Tibial nerve (tissue), 4 donors: ENCODE measurements around the gene ASXL1. TPM values are rescaled to one million over a fixed set of nuclear protein-coding genes. Genes with fewer than 3 reads are reported as not detected.

ENCODE experiments used
- DNase-seq, 2 donors: peaks; one replicate each; pipeline ENCODE4 v3.0.0-alpha.2; 2019; ENCODE audit warnings: low spot score in 2 of 2
- H3K27ac ChIP-seq, 4 donors: fragments of 200-600 bp; sonication (generic) in 3 of 4; one replicate each; pipeline ENCODE4 v1.5.1; 2017 to 2019; ENCODE audit warnings: mild to moderate bottlenecking in 1 of 4
- H3K27me3 ChIP-seq, 2 donors: fragments of 200-600 bp; sonication (generic) in 1 of 2; one replicate each; pipeline versions ENCODE4 v1.5.1 to v1.6.0; 2017 to 2019
- H3K36me3 ChIP-seq, 3 donors: fragments of 200-600 bp; sonication (generic); one replicate each; pipeline ENCODE4 v1.5.1; 2018 to 2019
- H3K4me1 ChIP-seq, 4 donors: fragments of 200-600 bp; sonication (generic) in 3 of 4; one replicate each; pipeline ENCODE4 v1.5.1; 2017 to 2019
- H3K4me3 ChIP-seq, 4 donors: fragments of 200-600 bp; sonication (generic) in 3 of 4; one replicate each; pipeline ENCODE4 v1.5.1; 2017 to 2019; ENCODE audit warnings: mild to moderate bottlenecking in 1 of 4, moderate library complexity in 1 of 4
- H3K9me3 ChIP-seq, 4 donors: fragments of 200-600 bp; sonication (generic) in 3 of 4; one replicate each; pipeline ENCODE4 v1.5.1; 2017 to 2019
- EP300 ChIP-seq, 2 donors: sonication (generic); formaldehyde crosslinking; IDR thresholded peaks; one replicate each; pipeline ENCODE4 v1.6.1; 2017; ENCODE audit warnings: antibody characterized with exemption in 2 of 2, mild to moderate bottlenecking in 1 of 2
- POLR2A ChIP-seq, 2 donors: fragments of 450-650 bp; IDR thresholded peaks; one replicate each; pipeline ENCODE4 v1.6.1; 2017; ENCODE audit warnings: antibody characterized with exemption in 2 of 2, mild to moderate bottlenecking in 2 of 2, moderate library complexity in 2 of 2
- WGBS, 2 donors: methylation state at CpG; one replicate each; pipeline ENCODE4 v1.1.5; 2018; 5-methylcytosine and 5-hydroxymethylcytosine counted together
- total RNA-seq, 4 donors: library from RNA; depleted of rRNA; stranded (reverse); fragments of >200 nt; gene quantifications; one replicate each; pipeline ENCODE4 v1.1.0, GENCODE V29; 2016
- TF ChIP-seq, protein P1 (sequence below), 5 experiments: fragments of 200-600 bp in 3 of 5; fragments of 450-650 bp in 2 of 5; sonication (generic) in 3 of 5; IDR thresholded peaks; one replicate each; pipeline ENCODE4 v1.5.1; 2016 to 2019; ENCODE audit warnings: antibody characterized with exemption in 5 of 5, mild to moderate bottlenecking in 3 of 5, moderate library complexity in 2 of 5

The ASXL1 gene
- total RNA-seq, 4 donors from 2014 or later, result 108 to 194 (median 138) TPM

DNA sequence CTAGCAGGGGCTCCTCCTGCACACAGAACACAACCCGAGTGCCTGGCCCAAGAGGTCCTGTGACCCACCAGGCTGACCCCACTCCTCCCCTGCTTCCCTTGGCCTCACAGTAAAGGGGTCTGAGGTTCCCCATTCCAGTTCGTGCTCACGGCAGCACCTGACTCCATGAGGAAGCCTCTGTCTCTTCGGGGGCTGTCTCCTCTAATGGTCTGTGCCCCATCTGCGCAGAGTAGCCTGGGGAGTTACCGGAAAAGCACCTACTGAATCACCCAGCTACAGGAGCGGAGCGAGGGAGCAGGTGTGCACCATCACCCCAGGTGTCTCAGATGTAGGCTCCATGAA is 93.2 kb downstream of the ASXL1 start:
- no peaks in the 10 kb centered on the region for H3K9me3 ChIP-seq
- no peak for TF ChIP-seq EP300 (IDR thresholded peaks at IDR 0.05)
- no peak for TF ChIP-seq POLR2A (IDR thresholded peaks at IDR 0.05)
- TF ChIP-seq, protein P1, sequence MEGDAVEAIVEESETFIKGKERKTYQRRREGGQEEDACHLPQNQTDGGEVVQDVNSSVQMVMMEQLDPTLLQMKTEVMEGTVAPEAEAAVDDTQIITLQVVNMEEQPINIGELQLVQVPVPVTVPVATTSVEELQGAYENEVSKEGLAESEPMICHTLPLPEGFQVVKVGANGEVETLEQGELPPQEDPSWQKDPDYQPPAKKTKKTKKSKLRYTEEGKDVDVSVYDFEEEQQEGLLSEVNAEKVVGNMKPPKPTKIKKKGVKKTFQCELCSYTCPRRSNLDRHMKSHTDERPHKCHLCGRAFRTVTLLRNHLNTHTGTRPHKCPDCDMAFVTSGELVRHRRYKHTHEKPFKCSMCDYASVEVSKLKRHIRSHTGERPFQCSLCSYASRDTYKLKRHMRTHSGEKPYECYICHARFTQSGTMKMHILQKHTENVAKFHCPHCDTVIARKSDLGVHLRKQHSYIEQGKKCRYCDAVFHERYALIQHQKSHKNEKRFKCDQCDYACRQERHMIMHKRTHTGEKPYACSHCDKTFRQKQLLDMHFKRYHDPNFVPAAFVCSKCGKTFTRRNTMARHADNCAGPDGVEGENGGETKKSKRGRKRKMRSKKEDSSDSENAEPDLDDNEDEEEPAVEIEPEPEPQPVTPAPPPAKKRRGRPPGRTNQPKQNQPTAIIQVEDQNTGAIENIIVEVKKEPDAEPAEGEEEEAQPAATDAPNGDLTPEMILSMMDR (IDR thresholded peaks at IDR 0.05), result no peak
- H3K4me1 ChIP-seq, result peaks cover 0 to 62% (median 14%) of the 10 kb centered on the region in 4 donors
- DNase-seq, result no peak
- peak overlapping the region in 2 of 4 donors; percentile 44 to 57 for H3K27ac ChIP-seq
- H3K4me3 ChIP-seq, result no peak overlapping the region
- H3K36me3 ChIP-seq, result peaks cover 0 to 94% (median 16%) of the 10 kb centered on the region in 3 donors
- WGBS, 2 donors, result 71 to 86% methylated on average over 8 of the region's 8 CpGs
- no peaks in the 10 kb centered on the region for H3K27me3 ChIP-seq

GRCh38 chr20:32451682-32452461 is 93.7 kb downstream of the ASXL1 start:
- Histone ChIP-seq H3K36me3 (peaks cover 0 to 92% (median 10%) of the 10 kb centered on the region in 3 donors), H3K27me3 (no peaks in the 10 kb centered on the region), H3K4me3 (no peak overlapping the region), H3K4me1 (peaks cover 0 to 62% (median 20%) of the 10 kb centered on the region in 4 donors), H3K27ac (peak overlapping the region in 2 of 4 donors; percentile 57 to 60), H3K9me3 (no peaks in the 10 kb centered on the region)
- TF ChIP-seq, protein P1 (IDR thresholded peaks at IDR 0.05), result no peak
- TF ChIP-seq POLR2A (IDR thresholded peaks at IDR 0.05), result no peak
- no peak for TF ChIP-seq EP300 (IDR thresholded peaks at IDR 0.05)
- 64 to 65% methylated on average over 26 to 27 of the region's 27 CpGs for WGBS, 2 donors
- no peak for DNase-seq

DNA sequence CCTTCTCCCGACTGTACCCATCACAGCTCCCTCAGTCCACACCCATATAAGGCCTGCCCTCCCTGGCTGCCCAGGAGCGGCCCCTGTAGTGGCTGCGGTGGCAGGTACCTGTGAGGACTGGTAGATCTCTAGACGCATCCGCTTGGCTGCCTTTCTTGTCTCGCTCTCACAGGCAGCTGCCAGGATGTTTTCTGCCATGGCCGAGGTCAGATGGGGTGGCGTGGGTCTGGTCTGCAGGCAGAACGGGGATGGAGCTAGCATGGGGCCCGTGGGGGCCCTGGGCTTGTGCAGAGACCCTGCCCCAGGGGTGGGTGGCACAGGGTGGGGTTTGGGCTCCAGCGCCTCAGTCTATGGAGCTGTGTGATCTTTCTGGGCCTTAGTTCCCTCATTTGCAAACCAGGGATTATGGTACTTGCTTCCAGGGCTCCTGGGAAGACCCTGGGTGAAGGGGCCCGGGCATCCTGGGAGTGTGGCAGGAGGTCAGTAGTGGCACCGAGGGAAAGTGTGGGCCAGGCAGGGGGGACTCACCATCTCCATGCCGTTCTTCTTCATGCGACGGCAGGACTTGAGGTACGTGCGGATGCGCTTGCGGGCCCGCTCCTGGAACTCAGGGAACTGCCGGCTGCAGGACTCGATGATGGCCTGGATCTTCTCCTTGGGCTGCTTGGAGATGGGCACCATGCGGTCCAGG is 94.8 kb downstream of the ASXL1 start:
- Histone ChIP-seq H3K36me3 (peaks cover 0 to 83% (median 7%) of the 10 kb centered on the region in 3 donors), H3K27me3 (no peaks in the 10 kb centered on the region), H3K4me3 (no peak overlapping the region), H3K9me3 (no peaks in the 10 kb centered on the region), H3K27ac (peak overlapping the region in 2 of 4 donors; percentile 18 to 57), H3K4me1 (peaks cover 0 to 67% (median 29%) of the 10 kb centered on the region in 4 donors)
- 92 to 95% methylated on average over 20 to 24 of the region's 24 CpGs for WGBS, 2 donors
- DNase-seq, result no peak
- no peak for TF ChIP-seq EP300 (IDR thresholded peaks at IDR 0.05)

DNA sequence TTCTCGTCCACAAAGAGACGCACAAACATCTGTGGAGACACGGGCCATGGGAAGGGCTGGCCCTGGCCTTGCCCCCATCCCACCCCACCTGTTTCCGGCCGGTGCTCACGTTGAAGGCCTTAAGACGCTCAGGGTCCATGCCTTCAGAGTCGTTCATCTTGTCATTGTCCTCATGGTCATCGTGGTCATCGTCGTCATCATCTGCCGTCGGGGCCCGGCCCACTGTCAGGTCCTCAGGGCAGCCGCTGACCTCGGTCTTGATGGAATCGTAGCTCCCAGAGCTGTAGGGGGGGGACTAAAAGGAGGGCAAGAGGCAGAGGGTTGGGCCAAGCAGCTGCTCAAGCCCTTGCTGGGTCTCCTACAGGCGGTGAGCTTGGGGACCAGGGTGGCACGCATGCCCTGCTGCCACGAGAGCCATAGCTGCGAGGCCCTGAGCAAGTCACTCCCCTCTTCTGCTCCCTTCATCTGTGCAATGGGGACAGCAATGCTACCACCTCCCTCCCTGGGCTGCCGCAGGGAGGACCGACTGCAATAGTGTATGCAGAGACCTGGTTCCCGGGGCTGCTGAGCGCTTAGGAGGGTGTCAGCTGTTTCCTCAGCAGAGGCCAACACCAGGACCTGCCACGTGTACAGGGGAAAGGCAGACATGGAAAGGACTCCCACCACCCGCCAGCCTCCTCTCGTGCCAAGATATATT is 95.5 kb downstream of the ASXL1 start:
- no peak for DNase-seq

More for the DNA sequence above, 95.5 kb downstream of the ASXL1 start:
- 79 to 83% methylated on average over 22 to 24 of the region's 28 CpGs for whole genome bisulfite sequencing, 2 donors
- Histone ChIP-seq H3K4me3 (no peak overlapping the region), H3K36me3 (peaks cover 0 to 77% (median 4%) of the 10 kb centered on the region in 3 donors), H3K27ac (peak overlapping the region in 2 of 4 donors; percentile 18 to 85), H3K9me3 (no peaks in the 10 kb centered on the region), H3K4me1 (peaks cover 0 to 67% (median 32%) of the 10 kb centered on the region in 4 donors), H3K27me3 (no peaks in the 10 kb centered on the region)
- no peak for TF ChIP-seq EP300 (IDR thresholded peaks at IDR 0.05)
- TF ChIP-seq POLR2A (IDR thresholded peaks at IDR 0.05), result no peak
- TF ChIP-seq, protein P1 (IDR thresholded peaks at IDR 0.05), result no peak
